Karpas-422 (cell line): ENCODE measurements around the gene TMEM18. TPM values are rescaled to one million over a fixed set of nuclear protein-coding genes. Genes with fewer than 3 reads are reported as not detected.
"Not testable (repeated sequence)": the region's sequence is repeated elsewhere in the genome, so short reads cannot be mapped to it uniquely, and the experiment has no call there.

Source experiments
- DNase-seq: peaks from one replicate; pipeline ENCODE4 v3.0.0-alpha.2; 2015
- H2AFZ ChIP-seq: fragments of 200-600 bp; sonication (generic); 2 replicates; pipeline ENCODE4 v1.6.1; 2014; ENCODE audit warnings: antibody characterized with exemption, low read length, mixed read lengths
- H3K27ac ChIP-seq: fragments of 200-600 bp; sonication (generic); 2 replicates; pipeline ENCODE4 v1.5.1; 2014; ENCODE audit warnings: mild to moderate bottlenecking, low read length, moderate library complexity
- H3K27me3 ChIP-seq: fragments of 200-600 bp; sonication (generic); 2 replicates; pipeline ENCODE4 v1.6.1; 2014; ENCODE audit warnings: low read length, mixed read lengths
- H3K36me3 ChIP-seq: fragments of 200-600 bp; sonication (generic); 2 replicates; pipeline ENCODE4 v1.6.1; 2014; ENCODE audit warnings: low read length, mixed read lengths; ENCODE audit not compliant: insufficient read depth
- H3K4me1 ChIP-seq: fragments of 200-600 bp; sonication (generic); 2 replicates; pipeline ENCODE4 v1.6.1; 2014; ENCODE audit warnings: mild to moderate bottlenecking, low read length, mixed read lengths
- H3K4me2 ChIP-seq: fragments of 200-600 bp; sonication (generic); 2 replicates; pipeline ENCODE4 v1.6.1; 2014; ENCODE audit warnings: low read length, low read depth, mild to moderate bottlenecking; ENCODE audit not compliant: poor library complexity, severe bottlenecking
- H3K4me3 ChIP-seq: fragments of 200-600 bp; sonication (generic); 2 replicates; pipeline ENCODE4 v1.5.1; 2014; ENCODE audit warnings: mild to moderate bottlenecking, antibody characterized with exemption, low read length, mixed read lengths
- H3K79me2 ChIP-seq: fragments of 200-600 bp; sonication (generic); 2 replicates; pipeline ENCODE4 v1.6.1; 2014; ENCODE audit warnings: mild to moderate bottlenecking, low read length, mixed read lengths
- H3K9ac ChIP-seq: fragments of 200-600 bp; sonication (generic); 2 replicates; pipeline ENCODE4 v1.6.0; 2014; ENCODE audit warnings: low read length
- H3K9me2 ChIP-seq: fragments of 200-600 bp; sonication (generic), shearing (Covaris generic); replicated peaks from 2 replicates; pipeline ENCODE4 v1.6.0; 2014; ENCODE audit warnings: mild to moderate bottlenecking, low read length, moderate library complexity; ENCODE audit not compliant: insufficient read depth
- H3K9me3 ChIP-seq: fragments of 300-700, 200-600 bp; sonication (generic); 2 replicates; pipeline ENCODE4 v1.6.1; 2014; ENCODE audit warnings: low read length, mixed read lengths
- H4K20me1 ChIP-seq: fragments of 200-600 bp; sonication (generic); 2 replicates; pipeline ENCODE4 v1.6.1; 2014; ENCODE audit warnings: mild to moderate bottlenecking, antibody characterized with exemption, low read length, low read depth; ENCODE audit not compliant: insufficient read depth
- total RNA-seq: library from RNA; depleted of rRNA; stranded (reverse); fragments of >200 nt; shearing (Covaris generic); gene quantifications from 2 replicates; pipeline ENCODE4 v1.2.3, GENCODE V29; 2014; ENCODE audit warnings: low replicate concordance

Gene TMEM18
- total RNA-seq, 1 experiment from 2014 or later = 48.6 TPM

DNA sequence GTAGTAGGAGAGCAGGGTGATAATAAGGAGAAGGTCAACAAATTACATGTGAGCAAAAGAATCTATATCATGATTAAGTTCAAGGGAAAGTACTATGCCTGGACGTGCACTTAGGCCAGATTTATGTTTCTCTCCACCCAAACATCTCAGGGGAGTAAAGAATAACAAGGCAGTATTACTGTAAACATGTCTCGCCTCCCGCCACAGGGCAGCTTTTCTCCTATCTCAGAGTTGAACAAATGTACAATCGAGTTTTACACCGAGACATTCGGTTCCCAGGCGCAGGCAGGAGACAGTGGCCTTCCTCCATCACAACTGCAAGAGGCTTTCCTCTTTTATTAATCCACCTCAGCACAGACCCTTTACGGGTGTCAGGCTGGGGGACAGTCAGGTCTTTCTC, 25.6 kb upstream of the TMEM18 start:
- not testable (repeated sequence) for H3K4me3 ChIP-seq, H3K27ac ChIP-seq, H3K27me3 ChIP-seq, H3K9ac ChIP-seq, H3K9me2 ChIP-seq, H3K36me3 ChIP-seq, H2AFZ ChIP-seq, H4K20me1 ChIP-seq, H3K4me2 ChIP-seq, H3K4me1 ChIP-seq, H3K79me2 ChIP-seq, DNase-seq
- H3K9me3 ChIP-seq = peaks cover 11% of the 10 kb centered on the region; the same call in 1 of the 2 replicates

DNA sequence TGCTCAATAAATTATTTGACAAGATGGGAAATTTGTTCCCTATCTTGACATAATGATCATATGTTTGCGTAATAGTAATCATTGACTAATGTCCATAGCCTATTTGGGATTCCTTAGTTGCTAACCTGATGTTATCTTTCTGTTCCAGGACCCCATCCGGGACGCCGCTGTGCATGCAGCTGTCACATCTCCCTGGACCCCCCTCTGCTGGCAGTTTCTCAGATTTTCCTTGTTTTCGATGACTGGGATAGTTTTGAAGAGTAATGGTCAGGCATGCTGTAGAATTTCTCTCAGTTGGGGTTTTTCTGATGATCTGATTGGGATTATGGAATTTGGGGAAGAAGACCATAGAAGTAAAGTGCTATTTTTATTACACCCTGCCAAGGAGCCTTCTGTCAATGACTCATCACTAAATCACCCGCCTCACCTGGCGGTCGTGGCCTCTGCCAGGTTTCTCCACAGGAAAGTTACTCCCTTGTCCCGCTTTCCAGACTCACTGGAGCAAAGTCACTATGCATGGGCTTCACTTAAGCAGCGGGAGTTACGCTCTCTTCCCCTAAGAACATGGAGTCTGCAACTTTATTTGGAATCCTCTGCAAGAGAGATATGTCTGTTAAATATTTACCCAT, 19.9 kb upstream of the TMEM18 start:
- Histone ChIP-seq H3K27me3 (no peaks in the 10 kb centered on the region), H3K9ac (peak overlapping the region; percentile 59), H2AFZ (no peak overlapping the region), H4K20me1 (no peaks in the 10 kb centered on the region), H3K9me3 (peaks cover 11% of the 10 kb centered on the region; the same call in 1 of the 2 replicates), H3K4me2 (peak overlapping the region; percentile 73), H3K27ac (peak overlapping the region; percentile 94), H3K36me3 (no peaks in the 10 kb centered on the region), H3K79me2 (no peaks in the 10 kb centered on the region), H3K9me2 (no peaks in the 10 kb centered on the region), H3K4me1 (peaks cover 48% of the 10 kb centered on the region), H3K4me3 (peak overlapping the region; percentile 35; the same call in 1 of the 2 replicates)
- no peak for DNase-seq

DNA sequence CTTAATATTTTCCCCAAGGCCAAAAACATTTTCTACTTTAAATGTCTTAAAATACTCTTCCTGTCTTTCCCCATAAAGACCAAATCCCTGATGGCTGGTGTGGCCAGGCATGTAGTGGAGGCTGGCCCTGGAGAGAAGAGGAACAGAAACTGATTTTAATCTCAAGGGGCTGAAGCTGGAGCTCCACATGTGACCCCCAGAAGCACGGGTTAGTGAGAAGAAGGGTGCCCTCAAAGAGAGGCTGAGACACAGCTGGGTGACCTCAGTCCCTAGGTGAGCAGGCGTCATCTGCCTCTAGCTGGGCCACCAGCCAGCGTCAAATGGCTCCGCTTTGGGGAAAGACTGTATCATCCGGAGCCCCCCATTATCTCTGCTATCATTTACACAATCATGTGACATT, 19.3 kb upstream of the TMEM18 start:
- H3K4me2 ChIP-seq = peak overlapping the region; percentile 73
- H3K4me3 ChIP-seq = peak overlapping the region; percentile 35; the same call in 1 of the 2 replicates
- H3K9ac ChIP-seq = peak overlapping the region; percentile 62
- H3K4me1 ChIP-seq = peaks cover 48% of the 10 kb centered on the region
- no peaks in the 10 kb centered on the region for H3K36me3 ChIP-seq
- H3K9me2 ChIP-seq = no peaks in the 10 kb centered on the region
- no peaks in the 10 kb centered on the region for H4K20me1 ChIP-seq
- H3K9me3 ChIP-seq = peaks cover 11% of the 10 kb centered on the region; the same call in 1 of the 2 replicates
- DNase-seq = peak; percentile 98
- H3K79me2 ChIP-seq = no peaks in the 10 kb centered on the region
- H3K27ac ChIP-seq = peak overlapping the region; percentile 94
- H2AFZ ChIP-seq = no peak overlapping the region
- no peaks in the 10 kb centered on the region for H3K27me3 ChIP-seq

DNA sequence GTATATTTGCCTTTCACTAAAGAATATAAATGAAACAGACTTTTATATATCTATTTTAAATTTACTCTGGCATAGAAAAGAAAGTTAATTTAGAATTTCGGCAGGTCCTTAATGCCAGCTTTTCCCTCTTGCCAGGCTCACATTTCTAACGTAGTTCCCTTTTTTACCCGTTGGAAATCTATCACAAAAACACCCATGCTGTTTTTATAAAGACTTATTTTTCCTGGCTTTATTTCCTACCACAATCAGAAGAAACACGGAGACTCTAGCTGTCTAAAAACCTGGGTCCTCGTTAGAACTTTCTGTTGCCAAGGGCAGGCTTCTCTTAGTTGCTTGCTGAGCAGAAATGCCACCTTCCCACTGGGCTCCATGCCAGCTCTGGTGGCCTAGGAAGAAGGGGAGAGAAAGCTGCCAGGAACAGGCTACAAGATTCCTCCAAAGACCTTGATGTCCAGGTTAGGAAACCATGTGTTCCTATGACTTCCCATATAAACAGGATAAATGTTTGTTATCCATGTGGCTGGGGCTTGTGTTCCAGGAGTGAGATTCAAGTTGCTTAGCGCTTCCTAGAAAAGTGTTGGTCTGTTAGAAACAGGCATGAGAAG, 17.8 kb upstream of the TMEM18 start:
- Histone ChIP-seq H3K4me2 (peak overlapping the region; percentile 73), H3K4me1 (peaks cover 50% of the 10 kb centered on the region), H3K36me3 (no peaks in the 10 kb centered on the region), H3K9me3 (peaks cover 11% of the 10 kb centered on the region; the same call in 1 of the 2 replicates), H3K27me3 (no peaks in the 10 kb centered on the region), H4K20me1 (no peaks in the 10 kb centered on the region), H3K9me2 (no peaks in the 10 kb centered on the region), H3K27ac (peak overlapping the region; percentile 94), H2AFZ (peak overlapping the region; percentile 66), H3K9ac (peak overlapping the region; percentile 64), H3K4me3 (peak overlapping the region; percentile 23), H3K79me2 (no peaks in the 10 kb centered on the region)
- DNase-seq = peak; percentile 64

DNA sequence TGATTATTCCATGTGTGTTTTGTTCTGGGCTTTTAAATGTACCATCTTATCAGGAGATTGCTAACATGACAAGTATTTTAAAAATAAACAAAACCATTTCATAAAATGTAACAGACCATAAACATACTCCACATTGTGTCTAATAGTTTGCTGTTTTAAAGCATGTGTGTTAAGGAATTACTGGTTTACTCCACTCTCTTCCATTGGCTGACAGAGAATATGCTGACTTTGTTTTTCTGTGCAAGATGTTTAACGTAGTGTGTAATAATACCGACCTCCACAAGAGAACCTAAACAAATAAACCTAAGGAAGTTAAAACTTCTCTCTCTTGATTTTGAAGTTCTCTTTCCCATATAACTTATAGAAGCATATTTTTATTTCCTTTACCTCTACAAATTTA, 17.0 kb upstream of the TMEM18 start:
- Histone ChIP-seq H3K27me3 (no peaks in the 10 kb centered on the region), H3K9me2 (no peaks in the 10 kb centered on the region), H3K9ac (peak overlapping the region; percentile 64), H3K4me3 (no peak overlapping the region), H3K4me1 (peaks cover 58% of the 10 kb centered on the region), H2AFZ (peak overlapping the region; percentile 66; the same call in 1 of the 2 replicates), H3K79me2 (no peaks in the 10 kb centered on the region), H3K36me3 (no peaks in the 10 kb centered on the region), H3K4me2 (peak overlapping the region; percentile 73), H3K27ac (peak overlapping the region; percentile 94), H3K9me3 (peaks cover 5% of the 10 kb centered on the region; the same call in 1 of the 2 replicates), H4K20me1 (no peaks in the 10 kb centered on the region)
- no peak for DNase-seq

DNA sequence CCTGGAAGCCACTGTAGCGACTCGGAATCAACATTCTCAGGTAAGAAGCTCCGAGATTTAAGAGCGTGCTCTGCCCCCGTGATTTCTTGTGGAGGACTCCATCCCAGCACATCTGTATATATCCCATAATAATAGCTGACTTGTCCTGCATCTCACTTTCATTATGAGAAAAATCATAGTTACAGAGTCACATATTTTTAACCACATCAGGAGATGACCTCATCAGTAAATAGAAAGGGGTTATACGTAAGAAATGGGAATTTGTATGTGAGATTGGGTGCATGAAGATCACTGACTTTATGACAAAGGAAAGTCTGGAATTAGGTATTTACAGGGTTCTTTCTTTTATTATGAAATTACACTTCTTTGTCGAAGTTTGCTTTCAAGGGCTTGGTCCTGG, 16.4 kb upstream of the TMEM18 start:
- Histone ChIP-seq H3K79me2 (no peaks in the 10 kb centered on the region), H3K4me3 (no peak overlapping the region), H3K27ac (peak overlapping the region; percentile 94), H3K9ac (no peak overlapping the region), H3K4me2 (no peak overlapping the region), H3K9me2 (no peaks in the 10 kb centered on the region), H3K9me3 (peaks cover 2% of the 10 kb centered on the region; the same call in 1 of the 2 replicates), H3K4me1 (peaks cover 59% of the 10 kb centered on the region), H3K36me3 (no peaks in the 10 kb centered on the region), H3K27me3 (no peaks in the 10 kb centered on the region), H2AFZ (no peak overlapping the region), H4K20me1 (no peaks in the 10 kb centered on the region)
- no peak for DNase-seq

DNA sequence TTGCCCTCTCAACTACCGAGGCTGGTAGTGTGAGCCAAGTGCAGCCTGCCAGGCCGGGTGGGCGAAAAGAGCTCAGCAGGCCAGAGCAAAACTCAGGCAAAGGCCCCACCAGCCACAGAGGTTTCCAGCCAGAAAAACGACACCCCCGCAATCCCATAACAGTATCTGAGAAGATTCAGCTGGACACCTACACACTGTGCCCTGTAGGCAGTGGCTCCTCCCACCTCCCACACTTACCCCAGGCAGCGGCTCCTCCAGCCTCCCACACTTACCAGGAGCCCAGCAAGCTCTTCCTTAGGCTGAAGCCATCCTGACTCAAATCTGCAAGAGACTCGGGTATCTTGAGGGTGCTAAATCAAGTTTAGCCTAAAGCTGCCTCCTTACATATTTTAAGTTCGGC, 15.6 kb upstream of the TMEM18 start:
- Histone ChIP-seq H3K36me3 (no peaks in the 10 kb centered on the region), H3K79me2 (no peaks in the 10 kb centered on the region), H3K4me1 (peaks cover 55% of the 10 kb centered on the region), H3K27me3 (no peaks in the 10 kb centered on the region), H3K9me3 (no peaks in the 10 kb centered on the region), H3K4me2 (no peak overlapping the region), H4K20me1 (no peaks in the 10 kb centered on the region), H2AFZ (no peak overlapping the region), H3K4me3 (no peak overlapping the region), H3K27ac (peak overlapping the region; percentile 94; the same call in 1 of the 2 replicates), H3K9me2 (no peaks in the 10 kb centered on the region), H3K9ac (no peak overlapping the region)
- DNase-seq = no peak

DNA sequence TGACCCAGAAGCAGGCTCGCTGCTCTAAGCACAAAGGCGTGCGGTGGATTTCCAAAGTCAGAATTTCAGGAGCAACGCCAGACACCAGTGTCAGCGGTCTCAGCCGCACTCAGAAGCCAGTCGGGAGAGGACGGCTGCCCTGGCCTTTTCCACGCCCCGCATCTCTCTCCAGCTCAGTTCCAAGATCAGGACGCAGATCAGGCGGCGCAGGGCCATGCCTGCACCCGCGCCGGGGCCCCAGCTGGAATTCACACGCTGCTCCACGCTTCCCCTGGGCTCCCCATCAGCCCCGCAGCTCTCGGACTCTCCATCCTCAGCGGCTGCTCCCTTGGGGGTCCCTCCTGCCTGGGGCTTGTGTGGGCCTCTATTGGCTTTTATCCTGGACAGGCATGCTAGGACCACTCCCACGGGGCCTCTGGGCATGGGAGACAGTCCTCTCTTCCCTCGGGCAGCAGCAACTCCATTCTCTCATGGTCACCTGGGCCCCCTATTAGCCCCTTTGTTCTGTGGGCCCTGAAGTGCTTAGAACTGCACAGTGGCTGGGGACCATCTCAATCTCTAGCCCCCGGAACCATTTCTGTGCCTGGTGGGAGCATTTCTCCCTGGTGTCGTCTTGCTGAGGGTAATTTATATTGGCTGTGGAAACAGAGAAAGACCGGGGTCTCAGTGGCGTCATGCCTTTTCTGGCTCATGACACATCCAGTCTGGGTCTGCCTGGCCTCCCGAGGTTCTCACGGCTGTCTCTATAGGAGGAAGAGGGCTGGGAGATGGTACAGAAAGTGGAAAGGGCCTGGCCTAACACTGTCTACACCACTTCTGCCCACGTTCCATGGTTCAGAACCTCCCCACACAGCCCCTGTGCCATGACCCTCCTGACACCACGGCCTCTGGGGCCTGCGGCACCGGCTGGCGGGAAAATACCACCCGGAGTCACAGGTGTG, 14.9 kb upstream of the TMEM18 start:
- no peak overlapping the region for H2AFZ ChIP-seq
- H4K20me1 ChIP-seq = no peaks in the 10 kb centered on the region
- no peaks in the 10 kb centered on the region for H3K9me2 ChIP-seq
- H3K27ac ChIP-seq = no peak overlapping the region
- no peak overlapping the region for H3K4me2 ChIP-seq
- H3K36me3 ChIP-seq = no peaks in the 10 kb centered on the region
- H3K9me3 ChIP-seq = no peaks in the 10 kb centered on the region
- H3K79me2 ChIP-seq = no peaks in the 10 kb centered on the region
- no peak for DNase-seq
- peaks cover 48% of the 10 kb centered on the region for H3K4me1 ChIP-seq
- H3K4me3 ChIP-seq = no peak overlapping the region
- no peak overlapping the region for H3K9ac ChIP-seq
- H3K27me3 ChIP-seq = no peaks in the 10 kb centered on the region
